IgD-negative memory B cell (primary cell): ENCODE data around the gene CNOT11. TPM values are rescaled to one million over a fixed set of nuclear protein-coding genes. Genes with fewer than 3 reads are reported as not detected.

Experiments
- H3K27ac Mint-ChIP-seq, 3 donors: one replicate each; pipeline ENCODE4 v1.8.0; 2020 to 2022; ENCODE audit warnings: mild to moderate bottlenecking in 3 of 3, mixed read lengths in 3 of 3, moderate library complexity in 1 of 3
- H3K27me3 Mint-ChIP-seq: one replicate; pipeline ENCODE4 v1.8.0; 2021; ENCODE audit warnings: mixed read lengths
- H3K36me3 Mint-ChIP-seq: one replicate; pipeline ENCODE4 v1.8.0; 2020; ENCODE audit warnings: mild to moderate bottlenecking, mixed read lengths
- H3K4me1 Mint-ChIP-seq, 3 donors: one replicate each; pipeline ENCODE4 v1.8.0; 2020 to 2022; ENCODE audit warnings: mixed read lengths in 3 of 3, mild to moderate bottlenecking in 1 of 3
- H3K4me3 Mint-ChIP-seq, 4 donors: one replicate each; pipeline ENCODE4 v1.8.0; 2020 to 2022; ENCODE audit warnings: mild to moderate bottlenecking in 4 of 4, mixed read lengths in 4 of 4, moderate library complexity in 3 of 4
- H3K9me3 Mint-ChIP-seq, 3 donors: one replicate each; pipeline ENCODE4 v1.8.0; 2020 to 2021; ENCODE audit warnings: mixed read lengths in 3 of 3, mild to moderate bottlenecking in 1 of 3
- polyA plus RNA-seq: library from polyadenylated mRNA; unstranded; fragments of 300-500 nt; fragmentation: Illumina TruSeq; gene quantifications from one replicate; pipeline ENCODE4 v1.2.3, GENCODE V29; 2021

CNOT11 gene
- polyA plus RNA-seq, 1 donor from 2014 or later = 46.8 TPM

- no peaks in the 10 kb centered on the region for H3K9me3 Mint-ChIP-seq
- peaks cover 0 to 3% (median 0%) of the 10 kb centered on the region in 3 donors for H3K4me1 Mint-ChIP-seq
- peaks cover 6% of the 10 kb centered on the region for H3K36me3 Mint-ChIP-seq
- H3K4me3 Mint-ChIP-seq = no peak overlapping the region
- no peaks in the 10 kb centered on the region for H3K27me3 Mint-ChIP-seq
- peak overlapping the region in 1 of 3 donors; percentile 0 for H3K27ac Mint-ChIP-seq
Observed at GRCh38 chr2:101282980-101283379, 30.3 kb downstream of the CNOT11 start.

- no peak overlapping the region for H3K27ac Mint-ChIP-seq
- peaks cover 8% of the 10 kb centered on the region for H3K36me3 Mint-ChIP-seq
- no peaks in the 10 kb centered on the region for H3K9me3 Mint-ChIP-seq
- no peaks in the 10 kb centered on the region for H3K27me3 Mint-ChIP-seq
- peaks cover 0 to 2% (median 0%) of the 10 kb centered on the region in 3 donors for H3K4me1 Mint-ChIP-seq
- no peak overlapping the region for H3K4me3 Mint-ChIP-seq
Observed at GRCh38 chr2:101286684-101287083, 34.0 kb downstream of the CNOT11 start.

GRCh38 chr2:101287303-101287702 is 34.6 kb downstream of the CNOT11 start:
- Mint-ChIP-seq H3K9me3 (no peaks in the 10 kb centered on the region), H3K27me3 (no peaks in the 10 kb centered on the region), H3K4me3 (no peak overlapping the region), H3K4me1 (no peaks in the 10 kb centered on the region), H3K36me3 (peaks cover 8% of the 10 kb centered on the region), H3K27ac (no peak overlapping the region)

- H3K4me3 Mint-ChIP-seq = no peak overlapping the region
- H3K4me1 Mint-ChIP-seq = no peaks in the 10 kb centered on the region
- no peak overlapping the region for H3K27ac Mint-ChIP-seq
- no peaks in the 10 kb centered on the region for H3K9me3 Mint-ChIP-seq
- H3K27me3 Mint-ChIP-seq = no peaks in the 10 kb centered on the region
- H3K36me3 Mint-ChIP-seq = peaks cover 6% of the 10 kb centered on the region
Observed at GRCh38 chr2:101290711-101291110, 38.0 kb downstream of the CNOT11 start.

- no peaks in the 10 kb centered on the region for H3K27me3 Mint-ChIP-seq
- no peak overlapping the region for H3K27ac Mint-ChIP-seq
- peaks cover 2% of the 10 kb centered on the region for H3K36me3 Mint-ChIP-seq
- peaks cover 4 to 7% (median 5%) of the 10 kb centered on the region in 3 donors for H3K4me1 Mint-ChIP-seq
- H3K4me3 Mint-ChIP-seq = no peak overlapping the region
- H3K9me3 Mint-ChIP-seq = no peaks in the 10 kb centered on the region
Observed at GRCh38 chr2:101291973-101292372, 39.3 kb downstream of the CNOT11 start.

GRCh38 chr2:101293544-101293943 is 40.9 kb downstream of the CNOT11 start:
- no peaks in the 10 kb centered on the region for H3K9me3 Mint-ChIP-seq
- no peak overlapping the region for H3K4me3 Mint-ChIP-seq
- H3K27ac Mint-ChIP-seq = no peak overlapping the region
- H3K4me1 Mint-ChIP-seq = peaks cover 7 to 11% (median 10%) of the 10 kb centered on the region in 3 donors
- H3K36me3 Mint-ChIP-seq = peaks cover 2% of the 10 kb centered on the region
- no peaks in the 10 kb centered on the region for H3K27me3 Mint-ChIP-seq

- peaks cover 12 to 18% (median 16%) of the 10 kb centered on the region in 3 donors for H3K4me1 Mint-ChIP-seq
- no peaks in the 10 kb centered on the region for H3K27me3 Mint-ChIP-seq
- no peaks in the 10 kb centered on the region for H3K9me3 Mint-ChIP-seq
- H3K27ac Mint-ChIP-seq = no peak overlapping the region
- H3K36me3 Mint-ChIP-seq = peaks cover 7% of the 10 kb centered on the region
- no peak overlapping the region for H3K4me3 Mint-ChIP-seq
Observed at GRCh38 chr2:101294861-101295260, 42.2 kb downstream of the CNOT11 start.

- peak overlapping the region in 1 of 3 donors; percentile 53 for H3K27ac Mint-ChIP-seq
- H3K4me1 Mint-ChIP-seq = peaks cover 16 to 28% (median 23%) of the 10 kb centered on the region in 3 donors
- peaks cover 5% of the 10 kb centered on the region for H3K36me3 Mint-ChIP-seq
- H3K9me3 Mint-ChIP-seq = no peaks in the 10 kb centered on the region
- no peak overlapping the region for H3K4me3 Mint-ChIP-seq
- no peaks in the 10 kb centered on the region for H3K27me3 Mint-ChIP-seq
Observed at GRCh38 chr2:101295895-101296294, 43.2 kb downstream of the CNOT11 start.

- no peak overlapping the region for H3K27ac Mint-ChIP-seq
- no peaks in the 10 kb centered on the region for H3K9me3 Mint-ChIP-seq
- H3K4me3 Mint-ChIP-seq = peak overlapping the region in 1 of 4 donors; percentile 22
- peaks cover 18 to 30% (median 28%) of the 10 kb centered on the region in 3 donors for H3K4me1 Mint-ChIP-seq
- no peaks in the 10 kb centered on the region for H3K27me3 Mint-ChIP-seq
- peaks cover 5% of the 10 kb centered on the region for H3K36me3 Mint-ChIP-seq
Observed at GRCh38 chr2:101296371-101296770, 43.7 kb downstream of the CNOT11 start.

- no peak overlapping the region for H3K4me3 Mint-ChIP-seq
- H3K27ac Mint-ChIP-seq = no peak overlapping the region
- no peaks in the 10 kb centered on the region for H3K27me3 Mint-ChIP-seq
- H3K36me3 Mint-ChIP-seq = peaks cover 5% of the 10 kb centered on the region
- H3K9me3 Mint-ChIP-seq = no peaks in the 10 kb centered on the region
- H3K4me1 Mint-ChIP-seq = peaks cover 18 to 38% (median 31%) of the 10 kb centered on the region in 3 donors
Observed at GRCh38 chr2:101297383-101297782, 44.7 kb downstream of the CNOT11 start.

- Mint-ChIP-seq H3K27ac (peak overlapping the region in 2 of 3 donors; percentile 59 to 79), H3K4me3 (no peak overlapping the region), H3K9me3 (no peaks in the 10 kb centered on the region), H3K4me1 (peaks cover 27 to 50% (median 31%) of the 10 kb centered on the region in 3 donors), H3K36me3 (peaks cover 8% of the 10 kb centered on the region), H3K27me3 (no peaks in the 10 kb centered on the region)
Observed at GRCh38 chr2:101299604-101300003, 46.9 kb downstream of the CNOT11 start.

- H3K36me3 Mint-ChIP-seq = peaks cover 8% of the 10 kb centered on the region
Observed at GRCh38 chr2:101300164-101300563, 47.5 kb downstream of the CNOT11 start.

GRCh38 chr2:101300836-101301235 is 48.1 kb downstream of the CNOT11 start:
- Mint-ChIP-seq H3K27ac (peak overlapping the region in 2 of 3 donors; percentile 21 to 73), H3K36me3 (peaks cover 8% of the 10 kb centered on the region), H3K4me3 (no peak overlapping the region)

More at GRCh38 chr2:101300164-101300563, 47.5 kb downstream of the CNOT11 start:
- peak overlapping the region in 1 of 3 donors; percentile 79 for H3K27ac Mint-ChIP-seq
- no peaks in the 10 kb centered on the region for H3K9me3 Mint-ChIP-seq
- peak overlapping the region in 1 of 4 donors; percentile 10 for H3K4me3 Mint-ChIP-seq
- no peaks in the 10 kb centered on the region for H3K27me3 Mint-ChIP-seq
- H3K4me1 Mint-ChIP-seq = peaks cover 32 to 53% (median 33%) of the 10 kb centered on the region in 3 donors

GRCh38 chr2:101302016-101302415 is 49.3 kb downstream of the CNOT11 start:
- H3K4me1 Mint-ChIP-seq = peaks cover 40 to 66% (median 46%) of the 10 kb centered on the region in 3 donors
- peak overlapping the region in 1 of 3 donors; percentile 19 for H3K27ac Mint-ChIP-seq
- H3K36me3 Mint-ChIP-seq = peaks cover 11% of the 10 kb centered on the region
- H3K27me3 Mint-ChIP-seq = no peaks in the 10 kb centered on the region
- no peak overlapping the region for H3K4me3 Mint-ChIP-seq
- no peaks in the 10 kb centered on the region for H3K9me3 Mint-ChIP-seq

More at GRCh38 chr2:101300836-101301235, 48.1 kb downstream of the CNOT11 start:
- Mint-ChIP-seq H3K4me1 (peaks cover 37 to 60% (median 39%) of the 10 kb centered on the region in 3 donors), H3K9me3 (no peaks in the 10 kb centered on the region), H3K27me3 (no peaks in the 10 kb centered on the region)

- H3K9me3 Mint-ChIP-seq = no peaks in the 10 kb centered on the region
- H3K4me1 Mint-ChIP-seq = peaks cover 40 to 60% (median 41%) of the 10 kb centered on the region in 3 donors
- H3K27me3 Mint-ChIP-seq = no peaks in the 10 kb centered on the region
- peak overlapping the region in 1 of 4 donors; percentile 28 for H3K4me3 Mint-ChIP-seq
- H3K27ac Mint-ChIP-seq = peak overlapping the region in 1 of 3 donors; percentile 85
- H3K36me3 Mint-ChIP-seq = peaks cover 11% of the 10 kb centered on the region
Observed at GRCh38 chr2:101303688-101304087, 51.0 kb downstream of the CNOT11 start.

- H3K27me3 Mint-ChIP-seq = no peaks in the 10 kb centered on the region
- peaks cover 38 to 56% (median 43%) of the 10 kb centered on the region in 3 donors for H3K4me1 Mint-ChIP-seq
- H3K9me3 Mint-ChIP-seq = no peaks in the 10 kb centered on the region
- H3K27ac Mint-ChIP-seq = peak overlapping the region in 2 of 3 donors; percentile 64 to 85
- peak overlapping the region; percentile 18 to 85 (median 58) for H3K4me3 Mint-ChIP-seq
- H3K36me3 Mint-ChIP-seq = peaks cover 6% of the 10 kb centered on the region
Observed at GRCh38 chr2:101305035-101305434, 52.3 kb downstream of the CNOT11 start.
